Measurements from ENCODE around the gene HOXC9.

Gene HOXC9

DNA sequence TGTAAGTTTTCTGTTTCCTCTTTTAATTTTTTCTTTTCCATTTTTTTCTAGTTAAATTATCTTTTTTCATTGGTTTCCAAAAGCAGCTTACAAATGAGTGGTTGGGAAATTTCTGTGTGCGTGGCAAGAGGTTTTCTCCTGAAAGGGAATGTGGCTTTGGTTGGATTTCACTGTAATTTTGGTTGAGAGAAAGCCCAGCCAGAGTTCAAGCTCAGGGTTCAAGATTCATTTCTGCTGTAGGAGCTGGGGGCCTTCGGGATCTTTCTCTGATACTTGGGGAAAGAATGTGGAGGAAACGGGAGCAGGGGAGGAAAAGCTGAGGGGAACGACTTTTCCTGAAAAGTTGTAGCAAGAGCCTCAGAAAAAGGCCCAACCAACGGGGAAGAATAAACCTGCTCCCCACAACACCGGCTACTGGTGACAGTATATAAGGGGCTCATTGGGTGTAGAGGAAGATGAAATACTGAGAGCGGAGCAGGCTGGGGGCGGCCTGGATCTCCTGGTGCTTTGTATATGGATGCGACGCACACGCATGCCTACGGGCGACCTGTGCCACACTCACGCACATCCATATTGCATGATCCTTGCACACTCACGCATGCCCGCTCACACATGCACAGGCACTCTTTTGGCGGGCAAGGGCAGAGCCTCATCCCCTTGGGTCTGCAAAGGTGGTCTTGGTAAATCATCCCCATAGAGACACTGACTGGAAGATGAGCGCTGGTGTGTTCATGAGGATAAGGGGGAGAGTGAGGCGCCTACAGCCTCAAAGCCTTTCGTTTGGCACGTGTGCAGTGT is 13.1 kb upstream of the HOXC9 start:
- Histone ChIP-seq H3K4me3 (ENCODE audit: low read length) (no peak overlapping the region), H3K27ac (ENCODE audit: low read length) (no peak overlapping the region), H3K4me1 (ENCODE audit: control insufficient read depth, low read depth, low read length) (no peaks in the 10 kb centered on the region), H3K9me3 (ENCODE audit: control insufficient read depth, low read depth, low read length) (no peaks in the 10 kb centered on the region), H3K27me3 (ENCODE audit: control insufficient read depth, insufficient read depth, low read length) (peaks cover 100% of the 10 kb centered on the region), H3K36me3 (ENCODE audit: control insufficient read depth, low read depth, low read length) (no peaks in the 10 kb centered on the region), H3K9ac (ENCODE audit: low read length) (no peak overlapping the region)

DNA sequence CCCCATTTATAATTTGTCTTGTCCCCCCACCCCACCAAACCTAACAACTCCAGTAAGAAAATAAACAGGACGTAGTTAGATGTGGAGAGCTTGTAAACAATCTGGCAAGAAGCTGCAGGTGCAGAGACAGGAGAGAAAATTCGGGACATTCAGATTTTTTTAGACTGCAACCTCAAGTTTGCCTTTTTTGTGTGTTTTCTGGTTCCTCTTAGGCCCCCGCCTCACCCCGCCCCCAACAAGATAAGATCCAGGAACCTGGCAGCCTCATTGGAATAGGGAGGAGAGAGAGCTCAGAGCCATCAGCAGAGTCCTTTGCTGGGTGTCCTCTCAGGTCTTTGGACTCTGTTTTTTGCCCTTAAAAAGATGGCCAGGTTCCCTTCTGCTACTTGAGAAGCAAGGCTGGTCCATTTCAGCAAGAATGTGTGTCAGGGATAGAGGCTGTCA is 12.2 kb upstream of the HOXC9 start:
- no peak overlapping the region for H3K9ac ChIP-seq (ENCODE audit: low read length)
- H3K27ac ChIP-seq (ENCODE audit: low read length): no peak overlapping the region
- H3K27me3 ChIP-seq (ENCODE audit: control insufficient read depth, insufficient read depth, low read length): peaks cover 100% of the 10 kb centered on the region
- no peaks in the 10 kb centered on the region for H3K4me1 ChIP-seq (ENCODE audit: control insufficient read depth, low read depth, low read length)
- no peaks in the 10 kb centered on the region for H3K9me3 ChIP-seq (ENCODE audit: control insufficient read depth, low read depth, low read length)
- no peaks in the 10 kb centered on the region for H3K36me3 ChIP-seq (ENCODE audit: control insufficient read depth, low read depth, low read length)
- H3K4me3 ChIP-seq (ENCODE audit: low read length): no peak overlapping the region

DNA sequence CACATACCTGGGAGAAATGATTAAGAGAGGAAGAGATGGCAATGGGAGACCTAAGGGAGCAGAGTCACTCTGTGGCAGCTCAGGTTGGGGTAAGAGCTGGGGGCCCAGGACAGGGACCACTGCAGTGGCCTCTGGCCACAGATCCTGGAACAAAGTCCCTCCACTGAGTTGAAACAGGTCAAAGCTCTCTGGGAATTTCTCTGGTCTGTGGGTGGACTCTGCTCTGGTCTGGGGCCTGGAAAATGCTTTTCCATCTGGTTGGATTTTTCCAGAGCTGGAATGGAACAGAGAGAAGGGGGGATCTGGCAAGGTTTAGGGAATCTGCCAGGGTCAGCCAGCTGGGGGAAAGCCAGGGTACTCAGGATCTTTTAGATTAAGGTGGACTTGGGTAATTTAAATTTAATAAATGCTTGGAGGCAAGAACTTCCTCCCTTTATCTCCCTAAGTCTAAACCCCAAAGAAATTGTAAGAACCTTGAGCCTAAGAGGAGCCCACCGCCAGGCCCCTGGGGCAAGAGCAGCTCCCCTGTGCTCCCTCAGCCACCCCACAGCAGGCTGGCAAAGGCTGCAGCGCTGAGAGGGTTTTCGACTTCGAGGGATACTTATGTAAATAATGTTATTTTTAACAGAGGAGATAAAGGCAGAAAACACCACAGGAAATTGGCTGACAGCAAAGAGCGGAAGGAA is 11.3 kb upstream of the HOXC9 start:
- no peak overlapping the region for H3K4me3 ChIP-seq (ENCODE audit: low read length)
- H3K27ac ChIP-seq (ENCODE audit: low read length): no peak overlapping the region
- no peaks in the 10 kb centered on the region for H3K36me3 ChIP-seq (ENCODE audit: control insufficient read depth, low read depth, low read length)
- no peaks in the 10 kb centered on the region for H3K4me1 ChIP-seq (ENCODE audit: control insufficient read depth, low read depth, low read length)
- H3K27me3 ChIP-seq (ENCODE audit: control insufficient read depth, insufficient read depth, low read length): peaks cover 100% of the 10 kb centered on the region
- no peaks in the 10 kb centered on the region for H3K9me3 ChIP-seq (ENCODE audit: control insufficient read depth, low read depth, low read length)
- H3K9ac ChIP-seq (ENCODE audit: low read length): no peak overlapping the region

DNA sequence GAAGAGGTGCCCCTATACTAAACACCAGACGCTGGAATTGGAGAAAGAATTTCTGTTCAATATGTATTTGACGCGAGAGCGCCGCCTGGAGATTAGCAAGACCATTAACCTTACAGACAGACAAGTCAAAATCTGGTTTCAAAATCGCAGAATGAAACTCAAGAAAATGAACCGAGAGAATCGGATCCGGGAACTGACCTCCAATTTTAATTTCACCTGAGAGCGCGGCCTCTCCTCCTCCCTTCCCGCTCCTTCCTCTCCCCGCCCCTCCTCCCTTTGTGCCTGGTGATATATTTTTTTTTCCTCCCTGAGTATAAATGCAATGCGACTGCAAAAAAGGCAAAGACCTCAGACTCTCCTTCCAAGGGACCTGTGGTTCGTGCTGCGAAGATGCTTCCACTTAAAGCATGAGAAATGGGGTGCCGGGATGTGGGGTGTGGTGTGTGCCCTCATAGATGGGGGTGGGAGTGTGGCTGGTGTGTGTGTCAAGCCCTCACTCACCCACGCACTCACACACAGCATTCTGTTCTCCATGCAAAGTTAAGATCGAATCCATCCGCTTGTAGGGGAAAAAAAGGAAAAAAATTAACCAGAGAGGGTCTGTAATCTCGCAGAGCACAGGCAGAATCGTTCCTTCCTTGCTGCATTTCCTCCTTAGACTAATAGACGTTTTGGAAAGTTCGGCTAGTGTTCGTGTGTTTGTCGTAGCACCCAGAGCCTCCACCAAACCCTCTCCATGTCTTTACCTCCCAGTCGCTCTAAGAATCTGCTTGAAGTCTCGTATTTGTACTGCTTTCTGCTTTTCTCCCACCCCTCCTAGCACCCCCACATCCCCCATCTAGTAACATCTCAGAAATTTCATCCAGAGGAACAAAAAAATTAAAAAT is 10.5 kb upstream of the HOXC9 start:
- peaks cover 100% of the 10 kb centered on the region for H3K27me3 ChIP-seq (ENCODE audit: control insufficient read depth, insufficient read depth, low read length)

DNA sequence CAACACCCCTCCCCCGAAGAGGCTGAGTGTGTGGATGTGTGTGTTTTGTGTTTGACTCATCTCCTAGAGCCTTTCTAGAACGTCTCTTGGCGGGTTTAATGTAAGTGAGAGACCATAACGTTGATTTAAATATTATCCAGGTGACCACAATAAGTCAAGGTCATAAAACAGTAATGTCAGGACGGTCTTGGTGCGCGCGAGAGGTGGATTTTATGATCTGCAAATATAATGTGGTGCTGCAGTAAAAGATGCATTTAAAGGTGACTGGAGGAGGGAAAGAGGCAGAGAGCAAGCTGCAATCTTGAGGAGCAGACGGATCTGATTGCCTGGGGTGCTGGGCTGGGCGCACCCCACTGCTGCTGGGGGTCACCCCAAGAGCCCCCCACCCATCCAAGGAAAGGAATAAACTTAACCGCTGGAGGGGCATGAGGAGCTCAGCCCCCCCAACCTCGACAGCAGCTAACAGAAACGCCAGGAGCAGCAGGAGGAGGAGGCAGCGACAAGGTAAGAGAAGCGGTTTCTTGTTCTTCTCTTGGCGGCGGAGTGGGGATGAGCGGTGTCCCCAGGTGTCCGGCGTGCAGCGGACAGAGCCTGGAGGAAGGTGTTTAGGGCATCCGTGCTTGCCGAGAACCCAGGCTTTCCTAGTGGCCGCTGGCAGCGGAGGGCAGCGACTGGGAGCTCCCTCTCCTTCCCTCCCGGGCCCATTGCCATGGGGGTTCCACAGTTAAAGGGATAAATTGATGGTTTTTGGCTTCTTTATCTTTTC is 9.5 kb upstream of the HOXC9 start:
- H3K27ac ChIP-seq (ENCODE audit: low read length): no peak overlapping the region
- H3K4me1 ChIP-seq (ENCODE audit: control insufficient read depth, low read depth, low read length): peaks cover 4% of the 10 kb centered on the region
- H3K9ac ChIP-seq (ENCODE audit: low read length): no peak overlapping the region
- H3K36me3 ChIP-seq (ENCODE audit: control insufficient read depth, low read depth, low read length): no peaks in the 10 kb centered on the region
- peaks cover 100% of the 10 kb centered on the region for H3K27me3 ChIP-seq (ENCODE audit: control insufficient read depth, insufficient read depth, low read length)
- no peaks in the 10 kb centered on the region for H3K9me3 ChIP-seq (ENCODE audit: control insufficient read depth, low read depth, low read length)
- no peak overlapping the region for H3K4me3 ChIP-seq (ENCODE audit: low read length)

More for the DNA sequence above, 10.5 kb upstream of the HOXC9 start:
- Histone ChIP-seq H3K27ac (ENCODE audit: low read length) (no peak overlapping the region), H3K4me3 (ENCODE audit: low read length) (no peak overlapping the region), H3K9ac (ENCODE audit: low read length) (no peak overlapping the region), H3K4me1 (ENCODE audit: control insufficient read depth, low read depth, low read length) (no peaks in the 10 kb centered on the region), H3K36me3 (ENCODE audit: control insufficient read depth, low read depth, low read length) (no peaks in the 10 kb centered on the region), H3K9me3 (ENCODE audit: control insufficient read depth, low read depth, low read length) (no peaks in the 10 kb centered on the region)

DNA sequence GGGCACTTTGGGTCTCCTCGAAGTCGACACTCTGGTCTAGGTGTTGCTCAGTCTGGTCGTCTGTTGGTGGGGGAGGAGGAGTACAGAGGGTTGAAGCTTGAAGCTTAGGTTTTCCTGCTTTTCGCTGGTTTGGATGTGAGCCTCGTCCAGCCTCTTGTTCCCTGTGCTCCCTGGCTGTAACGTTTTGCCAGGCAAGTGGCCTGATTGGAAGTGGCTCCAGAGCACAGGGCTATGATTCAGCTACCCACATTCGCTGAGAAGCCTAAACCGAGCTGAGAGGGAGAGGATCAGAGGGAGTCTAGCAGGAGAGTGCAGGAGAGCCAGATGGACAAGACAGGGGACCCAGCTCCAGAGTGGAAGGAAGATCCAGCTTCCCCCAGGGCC is 8.9 kb upstream of the HOXC9 start:
- Histone ChIP-seq H3K36me3 (ENCODE audit: control insufficient read depth, low read depth, low read length) (no peaks in the 10 kb centered on the region), H3K9me3 (ENCODE audit: control insufficient read depth, low read depth, low read length) (no peaks in the 10 kb centered on the region), H3K27ac (ENCODE audit: low read length) (no peak overlapping the region), H3K4me3 (ENCODE audit: low read length) (no peak overlapping the region), H3K9ac (ENCODE audit: low read length) (no peak overlapping the region), H3K27me3 (ENCODE audit: control insufficient read depth, insufficient read depth, low read length) (peaks cover 100% of the 10 kb centered on the region), H3K4me1 (ENCODE audit: control insufficient read depth, low read depth, low read length) (peaks cover 4% of the 10 kb centered on the region)

DNA sequence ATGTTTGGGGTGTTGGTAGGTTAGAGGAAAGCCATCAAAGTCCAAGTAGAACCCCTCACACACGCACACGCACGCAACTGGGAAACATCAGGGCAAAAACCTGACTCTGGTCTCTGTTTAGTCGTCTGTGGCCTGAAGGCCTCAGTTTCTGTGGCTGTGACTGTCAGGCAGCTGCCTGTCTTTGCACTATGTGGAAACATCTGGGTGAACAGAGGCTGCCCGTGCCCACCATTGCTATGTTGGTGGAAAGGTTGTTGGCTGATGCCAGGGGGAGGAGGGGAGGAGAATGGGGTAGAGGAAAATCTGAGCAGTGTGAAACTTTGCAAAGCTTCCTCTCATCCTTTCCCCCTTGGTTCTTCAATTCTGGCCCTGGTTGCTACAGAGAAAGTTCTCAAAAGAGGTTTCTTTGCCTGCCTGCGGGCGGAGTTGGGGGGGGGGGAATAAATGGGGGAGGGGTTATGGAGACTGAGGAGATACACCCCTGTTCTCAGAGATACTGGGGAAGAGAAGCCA is 7.5 kb upstream of the HOXC9 start:
- Histone ChIP-seq H3K27ac (ENCODE audit: low read length) (no peak overlapping the region), H3K36me3 (ENCODE audit: control insufficient read depth, low read depth, low read length) (no peaks in the 10 kb centered on the region), H3K9ac (ENCODE audit: low read length) (no peak overlapping the region), H3K4me3 (ENCODE audit: low read length) (no peak overlapping the region), H3K4me1 (ENCODE audit: control insufficient read depth, low read depth, low read length) (peaks cover 7% of the 10 kb centered on the region), H3K9me3 (ENCODE audit: control insufficient read depth, low read depth, low read length) (no peaks in the 10 kb centered on the region), H3K27me3 (ENCODE audit: control insufficient read depth, insufficient read depth, low read length) (peaks cover 100% of the 10 kb centered on the region)

DNA sequence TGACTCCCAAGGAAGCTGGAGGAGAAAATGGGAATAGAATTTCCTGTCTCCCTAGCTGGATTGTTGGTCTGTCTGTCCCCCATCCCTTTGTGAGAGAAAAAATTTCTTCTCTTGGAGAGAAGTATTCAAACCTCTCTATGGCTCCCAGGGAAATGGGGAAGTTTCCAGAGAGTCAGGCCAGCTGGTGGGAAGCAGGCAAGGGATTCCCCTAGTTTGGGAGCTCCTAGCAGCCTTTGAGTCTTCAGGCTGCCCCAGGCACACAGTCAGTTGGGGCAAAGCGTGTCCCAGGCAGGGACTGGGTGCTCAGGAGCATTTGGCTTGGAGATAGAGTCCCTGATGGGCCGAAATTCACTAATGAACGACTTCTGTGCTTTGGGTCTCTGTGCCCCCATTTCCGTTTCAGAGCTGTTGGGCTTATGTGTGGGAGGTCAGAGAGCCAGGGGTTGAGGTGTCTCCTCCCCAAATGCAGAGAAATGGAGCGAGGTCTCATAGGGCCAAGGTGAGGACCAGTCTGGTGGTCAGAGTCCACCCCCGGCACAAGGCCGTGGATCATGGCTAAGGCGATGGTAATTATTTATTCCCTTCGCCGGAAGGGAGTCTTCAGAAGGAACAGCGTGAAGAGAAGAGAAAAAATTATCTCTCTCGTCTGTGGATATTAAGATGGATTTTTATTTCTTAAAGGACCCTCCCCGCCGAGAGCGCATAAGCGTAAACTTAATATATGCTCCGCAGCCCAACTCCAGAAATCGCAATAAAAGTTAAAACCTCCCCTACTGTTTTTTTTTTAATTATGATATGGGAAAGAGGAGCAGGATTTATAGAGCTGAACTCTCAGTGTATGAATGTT is 6.6 kb upstream of the HOXC9 start:
- no peak overlapping the region for H3K27ac ChIP-seq (ENCODE audit: low read length)
- no peak overlapping the region for H3K9ac ChIP-seq (ENCODE audit: low read length)
- H3K27me3 ChIP-seq (ENCODE audit: control insufficient read depth, insufficient read depth, low read length): peaks cover 100% of the 10 kb centered on the region
- no peaks in the 10 kb centered on the region for H3K36me3 ChIP-seq (ENCODE audit: control insufficient read depth, low read depth, low read length)
- no peaks in the 10 kb centered on the region for H3K9me3 ChIP-seq (ENCODE audit: control insufficient read depth, low read depth, low read length)
- no peak overlapping the region for H3K4me3 ChIP-seq (ENCODE audit: low read length)
- peaks cover 7% of the 10 kb centered on the region for H3K4me1 ChIP-seq (ENCODE audit: control insufficient read depth, low read depth, low read length)

DNA sequence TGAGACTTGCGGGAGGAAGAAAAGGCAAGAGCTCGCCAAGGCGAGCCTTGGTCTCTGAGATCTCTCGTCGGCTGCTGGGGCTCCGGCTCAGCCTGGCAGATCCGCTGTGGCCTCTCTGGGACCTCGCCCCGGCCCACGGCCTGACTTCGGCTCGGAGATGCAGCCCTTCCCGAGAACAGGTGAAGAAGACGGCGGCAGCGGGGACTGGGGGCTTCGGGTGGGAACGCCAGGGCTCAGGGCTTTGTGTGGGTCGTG is 6.0 kb upstream of the HOXC9 start:
- Histone ChIP-seq H3K27ac (ENCODE audit: low read length) (no peak overlapping the region), H3K36me3 (ENCODE audit: control insufficient read depth, low read depth, low read length) (no peaks in the 10 kb centered on the region), H3K4me3 (ENCODE audit: low read length) (no peak overlapping the region), H3K9ac (ENCODE audit: low read length) (no peak overlapping the region), H3K9me3 (ENCODE audit: control insufficient read depth, low read depth, low read length) (no peaks in the 10 kb centered on the region), H3K4me1 (ENCODE audit: control insufficient read depth, low read depth, low read length) (peaks cover 7% of the 10 kb centered on the region), H3K27me3 (ENCODE audit: control insufficient read depth, insufficient read depth, low read length) (peaks cover 100% of the 10 kb centered on the region)

DNA sequence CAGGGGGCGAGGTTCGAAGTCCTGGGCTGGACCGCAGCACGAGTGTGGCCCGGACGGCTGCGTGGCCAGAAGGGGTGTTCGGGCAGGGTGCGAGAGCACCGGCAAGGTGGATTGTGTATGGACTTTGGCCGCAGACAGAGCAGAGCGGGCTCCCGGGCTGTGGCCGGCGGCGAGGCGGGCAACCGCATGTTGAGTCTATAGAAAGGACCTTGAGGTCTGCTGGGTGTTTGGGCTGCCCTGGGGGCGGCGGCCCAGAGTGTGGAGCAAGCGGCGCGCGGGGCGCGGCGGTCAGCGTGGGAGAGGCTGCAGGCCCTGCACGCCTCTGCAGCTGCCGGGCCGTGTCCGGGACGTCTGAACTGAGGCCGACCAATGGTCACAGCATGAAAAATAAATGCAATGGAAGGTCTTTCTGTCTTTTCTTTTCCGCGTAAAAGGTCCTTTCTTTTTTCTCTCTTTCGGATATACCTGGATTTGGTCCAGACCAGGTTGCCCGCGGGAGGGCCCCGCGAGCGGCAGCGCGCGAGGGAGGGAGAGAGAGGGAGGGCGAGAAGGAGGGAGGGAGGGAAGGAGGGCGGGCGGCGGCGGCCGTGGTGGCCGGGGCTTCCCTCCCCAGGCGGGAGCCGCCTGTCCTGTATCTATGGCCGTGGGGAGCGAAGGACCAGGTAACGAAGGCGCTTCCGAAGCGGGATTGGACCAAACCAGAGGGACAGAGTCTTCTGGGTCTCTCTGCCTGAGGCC is 5.5 kb upstream of the HOXC9 start:
- Histone ChIP-seq H3K9ac (ENCODE audit: low read length) (no peak overlapping the region), H3K27ac (ENCODE audit: low read length) (no peak overlapping the region), H3K27me3 (ENCODE audit: control insufficient read depth, insufficient read depth, low read length) (peaks cover 100% of the 10 kb centered on the region), H3K9me3 (ENCODE audit: control insufficient read depth, low read depth, low read length) (no peaks in the 10 kb centered on the region), H3K36me3 (ENCODE audit: control insufficient read depth, low read depth, low read length) (no peaks in the 10 kb centered on the region), H3K4me3 (ENCODE audit: low read length) (peak overlapping the region; percentile 13), H3K4me1 (ENCODE audit: control insufficient read depth, low read depth, low read length) (peaks cover 7% of the 10 kb centered on the region)
